ENCODE results near the gene MAP3K7. TPM values are rescaled to one million over a fixed set of nuclear protein-coding genes. Genes with fewer than 3 reads are reported as not detected.

Gene MAP3K7
- total RNA-seq, 1 donor from 2014 or later: 91.9 TPM

- Histone ChIP-seq H3K9ac (no peak overlapping the region), H3K36me3 (no peaks in the 10 kb centered on the region), H3K9me3 (ENCODE audit: low read depth) (no peaks in the 10 kb centered on the region), H3K79me2 (ENCODE audit: low read depth) (no peaks in the 10 kb centered on the region), H3K4me2 (peak overlapping the region; percentile 36), H3K4me1 (peaks cover 26% of the 10 kb centered on the region), H3K27me3 (no peaks in the 10 kb centered on the region), H2AFZ (replicated peaks) (peak overlapping the region; percentile 17), H4K20me1 (ENCODE audit: low read depth) (no peaks in the 10 kb centered on the region), H3K4me3 (no peak overlapping the region), H3F3A (ENCODE audit: low read depth) (peaks cover 28% of the 10 kb centered on the region), H3K27ac (no peak overlapping the region)
- Mint-ChIP-seq H3K27me3 (ENCODE audit: insufficient read depth, low read depth) (peaks cover 4% of the 10 kb centered on the region), H3K4me1 (peaks cover 36% of the 10 kb centered on the region), H3K9me3 (peaks cover 4% of the 10 kb centered on the region), H3K4me3 (no peak overlapping the region), H3K36me3 (peaks cover 3% of the 10 kb centered on the region), H3K27ac (peak overlapping the region; percentile 86)
- TF ChIP-seq EZH2 (IDR thresholded peaks at IDR 0.05): no peak
- TF ChIP-seq, protein P1, sequence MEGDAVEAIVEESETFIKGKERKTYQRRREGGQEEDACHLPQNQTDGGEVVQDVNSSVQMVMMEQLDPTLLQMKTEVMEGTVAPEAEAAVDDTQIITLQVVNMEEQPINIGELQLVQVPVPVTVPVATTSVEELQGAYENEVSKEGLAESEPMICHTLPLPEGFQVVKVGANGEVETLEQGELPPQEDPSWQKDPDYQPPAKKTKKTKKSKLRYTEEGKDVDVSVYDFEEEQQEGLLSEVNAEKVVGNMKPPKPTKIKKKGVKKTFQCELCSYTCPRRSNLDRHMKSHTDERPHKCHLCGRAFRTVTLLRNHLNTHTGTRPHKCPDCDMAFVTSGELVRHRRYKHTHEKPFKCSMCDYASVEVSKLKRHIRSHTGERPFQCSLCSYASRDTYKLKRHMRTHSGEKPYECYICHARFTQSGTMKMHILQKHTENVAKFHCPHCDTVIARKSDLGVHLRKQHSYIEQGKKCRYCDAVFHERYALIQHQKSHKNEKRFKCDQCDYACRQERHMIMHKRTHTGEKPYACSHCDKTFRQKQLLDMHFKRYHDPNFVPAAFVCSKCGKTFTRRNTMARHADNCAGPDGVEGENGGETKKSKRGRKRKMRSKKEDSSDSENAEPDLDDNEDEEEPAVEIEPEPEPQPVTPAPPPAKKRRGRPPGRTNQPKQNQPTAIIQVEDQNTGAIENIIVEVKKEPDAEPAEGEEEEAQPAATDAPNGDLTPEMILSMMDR (IDR thresholded peaks at IDR 0.05): peak; percentile 23
- peak; percentile 57 for DNase-seq (ENCODE audit: low spot score)
Measured at GRCh38 chr6:90478278-90478677, 108.6 kb downstream of the MAP3K7 start.

DNA sequence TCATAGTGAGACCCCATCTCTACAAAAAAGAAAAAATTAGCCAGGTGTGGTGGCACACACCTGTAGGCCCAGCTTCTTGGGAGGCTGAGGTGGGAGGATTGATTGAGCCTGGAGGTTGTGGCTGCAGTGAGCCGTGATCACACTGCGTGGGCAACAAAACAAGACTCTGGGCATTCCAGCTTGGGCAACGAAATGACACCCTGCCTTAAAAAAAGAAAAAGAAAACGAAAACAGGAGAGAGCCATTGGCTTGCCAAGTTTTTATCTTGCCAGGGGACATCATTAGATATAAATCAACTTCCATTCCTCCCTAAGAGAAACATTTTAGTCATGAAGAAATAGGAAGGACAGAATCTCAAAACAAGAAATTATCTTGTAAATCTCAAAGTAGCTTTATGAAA lies 109.5 kb downstream of the MAP3K7 start:
- no peaks in the 10 kb centered on the region for H3K36me3 Mint-ChIP-seq
- no peaks in the 10 kb centered on the region for H3K9me3 ChIP-seq (ENCODE audit: low read depth)
- no peaks in the 10 kb centered on the region for H3K9me3 Mint-ChIP-seq
- H3K36me3 ChIP-seq: no peaks in the 10 kb centered on the region
- no peak overlapping the region for H3K4me3 Mint-ChIP-seq
- H2AFZ ChIP-seq (replicated peaks): no peak overlapping the region
- H3K27ac Mint-ChIP-seq: no peak overlapping the region
- H3K9ac ChIP-seq: no peak overlapping the region
- H3K4me1 ChIP-seq: peaks cover 31% of the 10 kb centered on the region
- DNase-seq (ENCODE audit: low spot score): no peak
- no peak overlapping the region for H3K27ac ChIP-seq
- no peaks in the 10 kb centered on the region for H3K27me3 ChIP-seq
- H4K20me1 ChIP-seq (ENCODE audit: low read depth): no peaks in the 10 kb centered on the region
- H3K4me3 ChIP-seq: no peak overlapping the region
- H3K27me3 Mint-ChIP-seq (ENCODE audit: insufficient read depth, low read depth): peaks cover 2% of the 10 kb centered on the region
- TF ChIP-seq, protein P1 (IDR thresholded peaks at IDR 0.05): no peak
- TF ChIP-seq EZH2 (IDR thresholded peaks at IDR 0.05): no peak
- no peak for TF ChIP-seq EZH2phosphoT487 (IDR thresholded peaks at IDR 0.05)
- H3K4me1 Mint-ChIP-seq: peaks cover 39% of the 10 kb centered on the region
- H3K79me2 ChIP-seq (ENCODE audit: low read depth): no peaks in the 10 kb centered on the region
- no peak overlapping the region for H3K4me2 ChIP-seq
- H3F3A ChIP-seq (ENCODE audit: low read depth): peaks cover 28% of the 10 kb centered on the region

DNA sequence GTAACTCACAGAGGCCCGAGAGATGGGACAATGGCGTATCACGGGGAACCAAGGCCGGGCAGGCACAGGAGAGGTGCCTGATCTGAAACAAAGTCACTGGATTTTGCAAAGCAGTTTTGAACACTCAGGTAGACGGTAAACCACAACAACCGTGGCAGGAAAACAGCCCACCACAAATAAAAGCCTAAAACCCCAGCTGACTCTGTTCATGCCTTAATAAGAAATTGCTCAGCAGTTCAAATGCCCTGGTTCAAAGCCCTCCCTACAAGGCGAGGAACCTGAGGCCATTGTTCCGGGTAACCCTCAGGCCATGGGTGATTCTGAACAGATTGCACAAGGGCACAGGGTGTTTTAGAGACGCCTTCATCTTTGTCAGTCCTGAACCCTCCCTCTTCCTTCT lies 114.2 kb downstream of the MAP3K7 start:
- H3K36me3 ChIP-seq: no peaks in the 10 kb centered on the region
- Mint-ChIP-seq H3K27ac (peak overlapping the region; percentile 64), H3K4me1 (peaks cover 39% of the 10 kb centered on the region), H3K9me3 (no peaks in the 10 kb centered on the region), H3K27me3 (ENCODE audit: insufficient read depth, low read depth) (no peaks in the 10 kb centered on the region), H3K36me3 (no peaks in the 10 kb centered on the region), H3K4me3 (no peak overlapping the region)
- H3K4me1 ChIP-seq: peaks cover 10% of the 10 kb centered on the region
- no peak overlapping the region for H3K4me2 ChIP-seq
- H4K20me1 ChIP-seq (ENCODE audit: low read depth): no peaks in the 10 kb centered on the region
- no peaks in the 10 kb centered on the region for H3K27me3 ChIP-seq
- no peak overlapping the region for H3K9ac ChIP-seq
- TF ChIP-seq EZH2phosphoT487 (IDR thresholded peaks at IDR 0.05) (no peak), EZH2 (IDR thresholded peaks at IDR 0.05) (no peak)
- TF ChIP-seq, protein P1 (IDR thresholded peaks at IDR 0.05): no peak
- DNase-seq (ENCODE audit: low spot score): no peak
- no peaks in the 10 kb centered on the region for H3K79me2 ChIP-seq (ENCODE audit: low read depth)
- H3K9me3 ChIP-seq (ENCODE audit: low read depth): no peaks in the 10 kb centered on the region
- peak overlapping the region; percentile 14 for H2AFZ ChIP-seq (replicated peaks)
- H3K27ac ChIP-seq: no peak overlapping the region
- no peak overlapping the region for H3K4me3 ChIP-seq
- peaks cover 2% of the 10 kb centered on the region for H3F3A ChIP-seq (ENCODE audit: low read depth)

All from neural progenitor cell (in vitro differentiated cells).